Measurements from ENCODE around the gene NME1.
A peak's percentile ranks its signal among the peaks of the same experiment; 100 is the strongest.

DNA sequence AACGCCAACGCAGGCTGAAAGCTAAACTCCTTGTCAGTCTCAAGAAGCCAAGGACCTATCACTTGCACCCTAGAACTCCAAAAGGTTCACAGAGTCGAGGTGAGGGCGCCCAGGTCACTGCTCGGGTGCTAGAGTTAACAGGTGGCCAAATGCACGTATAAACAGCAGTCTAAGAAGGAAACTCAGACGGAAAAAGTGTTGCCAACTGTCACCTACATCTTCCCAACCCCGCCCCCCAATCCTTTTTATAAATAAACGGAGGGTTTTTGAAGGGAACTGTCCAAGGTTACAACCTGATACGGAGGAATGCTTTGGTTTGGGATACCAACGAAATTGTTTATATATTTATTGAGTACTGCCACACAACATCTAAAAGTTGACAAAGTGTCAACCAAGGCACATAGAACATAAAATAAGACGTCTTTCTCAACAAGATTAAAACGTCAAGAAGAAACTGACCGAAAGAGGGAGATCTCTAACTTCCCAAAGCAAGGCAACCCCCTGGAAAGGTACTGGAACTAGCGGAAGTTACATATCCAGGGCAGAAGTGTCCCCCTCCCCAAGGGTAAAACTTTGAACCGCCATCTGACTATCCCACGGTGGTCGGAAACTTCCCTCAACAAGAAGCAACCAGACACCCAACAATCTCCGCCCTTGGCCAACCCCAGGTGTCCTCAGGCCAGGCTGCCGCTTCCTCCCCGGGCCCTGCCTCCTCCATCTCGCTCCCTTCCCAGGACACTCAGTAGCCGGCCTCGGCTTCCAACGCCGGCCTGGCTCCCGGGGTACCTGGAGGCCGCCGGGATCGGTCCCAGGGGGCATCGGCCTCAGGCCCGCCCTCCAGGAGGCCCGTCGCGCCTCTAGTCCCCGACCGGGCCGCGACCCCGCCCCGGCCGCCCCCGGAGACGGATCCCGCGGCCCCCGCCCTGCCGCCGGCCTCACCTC lies 33.7 kb upstream of the NME1 start:
- TF ChIP-seq EZH2 (IDR thresholded peaks at IDR 0.05; ENCODE audit: low read depth) = no peak
- TF ChIP-seq, protein P1, sequence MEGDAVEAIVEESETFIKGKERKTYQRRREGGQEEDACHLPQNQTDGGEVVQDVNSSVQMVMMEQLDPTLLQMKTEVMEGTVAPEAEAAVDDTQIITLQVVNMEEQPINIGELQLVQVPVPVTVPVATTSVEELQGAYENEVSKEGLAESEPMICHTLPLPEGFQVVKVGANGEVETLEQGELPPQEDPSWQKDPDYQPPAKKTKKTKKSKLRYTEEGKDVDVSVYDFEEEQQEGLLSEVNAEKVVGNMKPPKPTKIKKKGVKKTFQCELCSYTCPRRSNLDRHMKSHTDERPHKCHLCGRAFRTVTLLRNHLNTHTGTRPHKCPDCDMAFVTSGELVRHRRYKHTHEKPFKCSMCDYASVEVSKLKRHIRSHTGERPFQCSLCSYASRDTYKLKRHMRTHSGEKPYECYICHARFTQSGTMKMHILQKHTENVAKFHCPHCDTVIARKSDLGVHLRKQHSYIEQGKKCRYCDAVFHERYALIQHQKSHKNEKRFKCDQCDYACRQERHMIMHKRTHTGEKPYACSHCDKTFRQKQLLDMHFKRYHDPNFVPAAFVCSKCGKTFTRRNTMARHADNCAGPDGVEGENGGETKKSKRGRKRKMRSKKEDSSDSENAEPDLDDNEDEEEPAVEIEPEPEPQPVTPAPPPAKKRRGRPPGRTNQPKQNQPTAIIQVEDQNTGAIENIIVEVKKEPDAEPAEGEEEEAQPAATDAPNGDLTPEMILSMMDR (conservative IDR thresholded peaks at IDR 0.05) = peak; percentile 64

All from PC-9 (cell line).